Inferior parietal cortex (tissue), 1 donor: ENCODE results near the gene RNF220.

Source experiments
- DNase-seq: peaks from one replicate; pipeline ENCODE4 v3.0.0-alpha.2; 2016; ENCODE audit errors: extremely low spot score

Gene RNF220

GRCh38 chr1:44701141-44701573 is 296.1 kb downstream of the RNF220 start:
- DNase-seq, result no peak
